Measurements from ENCODE around the gene STX1A. TPM values are rescaled to one million over a fixed set of nuclear protein-coding genes. Genes with fewer than 3 reads are reported as not detected.

The STX1A gene
- total and polyA plus RNA-seq, 2 of the 8 experiments (the other 6 are each of a cell fraction or from before 2014, with no cell fraction given) = 13.5 to 17.5 TPM

DNA sequence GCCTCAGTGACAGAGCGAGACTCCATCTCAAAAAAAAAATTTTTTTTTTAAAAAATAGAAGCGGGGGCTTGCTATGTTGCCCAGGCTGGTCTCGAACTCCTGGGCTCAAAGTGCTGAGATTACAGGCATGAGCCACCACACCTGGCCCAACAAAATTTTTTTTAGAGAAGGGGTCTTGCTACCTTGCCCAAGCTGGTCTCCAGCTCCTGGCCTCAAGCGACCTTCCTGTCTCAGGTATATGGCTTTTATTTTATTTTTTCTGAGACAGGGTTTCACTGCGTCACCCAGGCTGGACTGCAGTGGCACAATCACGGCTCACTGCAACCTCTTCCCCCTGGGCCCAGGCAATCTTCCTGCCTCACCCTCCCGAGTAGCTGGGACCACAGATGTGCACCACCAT, 20.7 kb upstream of the STX1A start (continued):
- TF ChIP-seq TBP (IDR thresholded peaks at IDR 0.05; ENCODE audit: low read depth, low read length) = no peak
- TF ChIP-seq CBX5 (IDR thresholded peaks at IDR 0.05; ENCODE audit: low read depth, low read length) = no peak
- TF ChIP-seq GABPA (IDR thresholded peaks at IDR 0.05; ENCODE audit: borderline replicate concordance, insufficient read depth, low read length) = no peak
- no peak for TF ChIP-seq SRF (IDR thresholded peaks at IDR 0.05; ENCODE audit: low read depth, low read length)
- TF ChIP-seq, protein P1, sequence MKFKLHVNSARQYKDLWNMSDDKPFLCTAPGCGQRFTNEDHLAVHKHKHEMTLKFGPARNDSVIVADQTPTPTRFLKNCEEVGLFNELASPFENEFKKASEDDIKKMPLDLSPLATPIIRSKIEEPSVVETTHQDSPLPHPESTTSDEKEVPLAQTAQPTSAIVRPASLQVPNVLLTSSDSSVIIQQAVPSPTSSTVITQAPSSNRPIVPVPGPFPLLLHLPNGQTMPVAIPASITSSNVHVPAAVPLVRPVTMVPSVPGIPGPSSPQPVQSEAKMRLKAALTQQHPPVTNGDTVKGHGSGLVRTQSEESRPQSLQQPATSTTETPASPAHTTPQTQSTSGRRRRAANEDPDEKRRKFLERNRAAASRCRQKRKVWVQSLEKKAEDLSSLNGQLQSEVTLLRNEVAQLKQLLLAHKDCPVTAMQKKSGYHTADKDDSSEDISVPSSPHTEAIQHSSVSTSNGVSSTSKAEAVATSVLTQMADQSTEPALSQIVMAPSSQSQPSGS (IDR thresholded peaks at IDR 0.05; ENCODE audit: low read length) = no peak
- no peak for TF ChIP-seq TEAD4 (IDR thresholded peaks at IDR 0.05; ENCODE audit: low read depth, low read length)
- TF ChIP-seq TAF7 (optimal IDR thresholded peaks at IDR 0.05; ENCODE audit: borderline replicate concordance, low read depth, low read length) = no peak
- no peak for TF ChIP-seq PHF8 (conservative IDR thresholded peaks at IDR 0.05; ENCODE audit: low read depth, low read length)
- no peak for TF ChIP-seq SP1 (IDR thresholded peaks at IDR 0.05; ENCODE audit: low read depth, low read length)

All from H1 (cell line).